Upper lobe of left lung (tissue), 4 donors: ENCODE data around the gene VPS39.

Experiments
- EP300 ChIP-seq, 4 donors: sonication (generic); formaldehyde crosslinking; IDR thresholded peaks; one replicate each; pipeline ENCODE4 v1.5.1; 2017; ENCODE audit warnings: antibody characterized with exemption in 4 of 4, control low read depth in 2 of 4
- POLR2AphosphoS5 ChIP-seq, 2 donors: sonication (generic); formaldehyde crosslinking; IDR thresholded peaks; one replicate each; pipeline ENCODE4 v1.5.1; 2017; ENCODE audit warnings: antibody characterized with exemption in 2 of 2

DNA sequence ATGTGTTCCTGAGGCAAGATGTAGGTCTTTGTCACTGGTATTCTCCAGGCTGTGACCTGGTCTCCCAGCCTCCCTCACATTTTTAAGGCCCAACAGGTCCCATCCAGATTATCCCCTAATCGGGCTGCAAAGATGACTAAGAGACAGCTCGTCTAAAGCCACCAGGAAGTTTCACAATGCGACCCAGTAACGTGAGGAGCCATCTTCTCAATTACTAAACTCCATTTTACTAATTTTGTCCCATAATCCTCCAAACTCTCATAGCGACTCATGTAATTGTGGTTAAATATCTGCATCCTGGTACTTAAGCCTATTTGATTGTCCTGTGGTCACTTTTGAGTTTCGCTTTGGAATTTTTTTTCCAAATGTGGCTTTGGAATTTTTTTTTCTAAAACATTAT is 43.0 kb downstream of the VPS39 start:
- no peak for TF ChIP-seq POLR2AphosphoS5 (IDR thresholded peaks at IDR 0.05)
- TF ChIP-seq EP300 (IDR thresholded peaks at IDR 0.05): no peak
